Measurements from ENCODE around the gene CDK14. TPM values are rescaled to one million over a fixed set of nuclear protein-coding genes. Genes with fewer than 3 reads are reported as not detected.

Gene CDK14
- total and polyA plus RNA-seq, 2 of the 8 experiments (the other 6 are each of a cell fraction or from before 2014, with no cell fraction given) = 5.5 to 47.3 TPM

- H3K4me2 ChIP-seq (ENCODE audit: insufficient read depth in 1 of 2, low read depth in 2 of 2, low read length in 2 of 2) = no peak overlapping the region
- DNase-seq (ENCODE audit: low read depth in 1 of 2, low spot score in 2 of 2) = no peak
- no peaks in the 10 kb centered on the region for H3K9me3 ChIP-seq (ENCODE audit: insufficient read depth in 2 of 2, low read depth in 1 of 2, low read length in 1 of 2)
- no peak overlapping the region for H3K14ac ChIP-seq (ENCODE audit: insufficient read length)
- H2BK20ac ChIP-seq (ENCODE audit: low read length) = no peak overlapping the region
- H4K5ac ChIP-seq (ENCODE audit: insufficient read length, low read depth, low read length) = no peak overlapping the region
- H3K79me2 ChIP-seq (ENCODE audit: control insufficient read depth in 1 of 2, insufficient read depth in 2 of 2, low read length in 2 of 2) = no peaks in the 10 kb centered on the region
- H2BK120ac ChIP-seq (replicated peaks; ENCODE audit: low read depth, low read length) = no peak overlapping the region
- no peaks in the 10 kb centered on the region; the same call in 1 of the 2 replicates for H3K23me2 ChIP-seq (ENCODE audit: low read depth, low read length)
- no peak overlapping the region for H3K18ac ChIP-seq (ENCODE audit: extremely low read depth, low read length)
- no peak overlapping the region for H2BK15ac ChIP-seq (ENCODE audit: low read length)
- no peak overlapping the region for H3K23ac ChIP-seq (ENCODE audit: insufficient read length)
- TF ChIP-seq BRCA1 (IDR thresholded peaks at IDR 0.05; ENCODE audit: low read depth, low read length) (no peak), USF2 (IDR thresholded peaks at IDR 0.05; ENCODE audit: low read length) (no peak), FOSL1 (IDR thresholded peaks at IDR 0.05; ENCODE audit: insufficient read depth, low read depth, low read length) (no peak), RBBP5 (IDR thresholded peaks at IDR 0.05; ENCODE audit: borderline replicate concordance, low read depth, low read length) (no peak), TAF1 (IDR thresholded peaks at IDR 0.05; ENCODE audit: low read depth, low read length) (no peak), TEAD4 (IDR thresholded peaks at IDR 0.05; ENCODE audit: low read depth, low read length) (no peak), JUN (IDR thresholded peaks at IDR 0.05; ENCODE audit: low read depth, low read length) (no peak), CREB1 (IDR thresholded peaks at IDR 0.05) (no peak), RFX5 (IDR thresholded peaks at IDR 0.05; ENCODE audit: borderline replicate concordance, low read depth, low read length) (no peak), KDM4A (IDR thresholded peaks at IDR 0.05; ENCODE audit: low read depth, low read length, severe bottlenecking) (no peak), NANOG (IDR thresholded peaks at IDR 0.05; ENCODE audit: insufficient read depth, low read depth, low read length, poor library complexity, severe bottlenecking) (no peak), POLR2A (IDR thresholded peaks at IDR 0.05; ENCODE audit: control extremely low read depth in 1 of 2, low read depth in 2 of 2, low read length in 2 of 2) (no peak), JUND (IDR thresholded peaks at IDR 0.05; ENCODE audit: low read length) (no peak)
- ChIA-PET POLR2A (ENCODE audit: partially characterized antibody) (no interaction called here), CTCF (ENCODE audit: partially characterized antibody) (interaction anchor here (0.6 to 6.2 kb wide), 9 partner anchors 9 to 587 kb away, joined by 3 to 66 read pairs (median 4); no protein-coding TSS in a partner anchor)
- no peak overlapping the region for H3K9ac ChIP-seq (replicated peaks in 1 of 4; ENCODE audit: extremely low read depth in 1 of 4, low read depth in 3 of 4, low read length in 3 of 4)
- no peak overlapping the region for H3K4ac ChIP-seq (replicated peaks; ENCODE audit: insufficient read length, low read depth, low read length)
- H2BK12ac ChIP-seq (ENCODE audit: low read depth, low read length) = no peak overlapping the region
- H3K27ac ChIP-seq (ENCODE audit: low read depth, low read length) = no peak overlapping the region
- no peaks in the 10 kb centered on the region for H3K27me3 ChIP-seq (replicated peaks in 1 of 4; ENCODE audit: control insufficient read depth in 3 of 4, extremely low read depth in 1 of 4, insufficient read depth in 3 of 4, low read length in 3 of 4)
- no peaks in the 10 kb centered on the region for H3K79me1 ChIP-seq (ENCODE audit: low read depth, low read length)
- peaks cover 3 to 27% (median 14%) of the 10 kb centered on the region in 4 experiments for H3K4me1 ChIP-seq (replicated peaks in 1 of 4; ENCODE audit: control insufficient read depth in 3 of 4, insufficient read depth in 4 of 4, low read length in 3 of 4)
- H3K36me3 ChIP-seq (ENCODE audit: control insufficient read depth in 2 of 4, insufficient read depth in 4 of 4, low read length in 3 of 4) = no peaks in the 10 kb centered on the region
- H3K56ac ChIP-seq (replicated peaks; ENCODE audit: insufficient read length, low read depth, low read length) = no peak overlapping the region
- H2AFZ ChIP-seq (ENCODE audit: low read length) = no peak overlapping the region
- WGBS, 2 experiments (ENCODE audit: extremely low coverage in 1 of 2, insufficient coverage in 1 of 2, insufficient read length in 1 of 2, insufficient replicate concordance in 2 of 2, low coverage in 1 of 2, low lambda C conversion rate in 2 of 2, missing lambda C conversion rate in 1 of 2) = 94% methylated on average over 2 of the region's 2 CpGs; no CpG with 5 or more reads in 1 of the 2 experiments
- no peak overlapping the region for H2BK5ac ChIP-seq (ENCODE audit: low read depth, low read length)
- H3K4me3 ChIP-seq (ENCODE audit: extremely low read depth in 1 of 4, insufficient read depth in 2 of 4, low read depth in 3 of 4, low read length in 4 of 4) = no peak overlapping the region
- H2AK5ac ChIP-seq (ENCODE audit: low read depth, low read length) = no peak overlapping the region
- no peak for FAIRE-seq
- no peak overlapping the region for H4K91ac ChIP-seq (replicated peaks; ENCODE audit: insufficient read length, low read length)
- no peak overlapping the region for H4K8ac ChIP-seq (ENCODE audit: extremely low read depth, insufficient read depth, low read length)
- no peaks in the 10 kb centered on the region for H4K20me1 ChIP-seq (replicated peaks in 1 of 2; ENCODE audit: control insufficient read depth in 1 of 2, insufficient read depth in 2 of 2, low read length in 2 of 2)
Measured at GRCh38 chr7:90706072-90706716, 110.1 kb downstream of the CDK14 start.
